Measurements from ENCODE around the gene CACNA2D4.

CACNA2D4 gene

DNA sequence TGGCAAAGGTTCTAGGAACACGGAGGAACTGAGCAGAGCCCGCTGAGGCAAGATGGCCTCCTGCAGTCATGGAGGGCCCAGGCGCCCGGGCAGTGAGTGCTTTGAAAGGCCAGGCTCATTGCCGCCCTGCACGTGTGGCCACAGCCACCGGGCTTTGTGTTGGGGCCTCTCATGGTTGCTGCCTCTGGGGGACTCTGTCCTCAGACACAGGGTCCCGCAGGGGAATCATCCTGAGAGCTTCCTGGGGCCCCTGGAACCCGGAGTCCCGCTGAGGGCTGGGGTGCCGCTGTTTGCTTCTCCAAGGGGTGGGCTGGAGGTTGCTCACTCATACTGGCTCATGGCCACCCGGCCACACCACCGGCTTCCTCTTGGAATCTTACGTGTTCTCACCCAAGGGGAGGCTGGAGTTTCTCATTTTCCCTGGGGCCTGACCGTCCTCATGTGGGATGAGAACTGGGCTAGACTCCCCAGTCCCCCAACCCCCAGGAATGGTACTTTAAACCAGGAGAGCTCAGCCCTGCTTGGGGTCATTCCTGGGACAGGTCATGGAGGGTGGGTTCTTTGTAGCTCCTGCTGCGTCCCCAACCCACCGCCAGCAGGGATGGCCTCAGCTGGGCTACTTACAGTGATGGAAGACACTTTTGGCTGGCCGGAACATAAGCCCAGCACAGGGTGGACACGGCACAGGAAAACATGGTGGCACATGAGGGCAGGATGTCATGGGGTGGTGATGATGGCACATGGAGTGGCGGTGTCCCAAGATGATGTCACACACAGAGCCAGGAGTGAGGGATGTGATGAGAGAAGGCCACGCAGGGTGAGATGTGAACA is 119.2 kb downstream of the CACNA2D4 start:
- no peaks in the 10 kb centered on the region for H3K36me3 ChIP-seq (ENCODE audit: insufficient read depth, low read length)
- peaks cover 3% of the 10 kb centered on the region for H3K4me1 ChIP-seq (ENCODE audit: insufficient read depth, low read length)
- H3K4me3 ChIP-seq (ENCODE audit: low read length): no peak overlapping the region
- H3K9me3 ChIP-seq (ENCODE audit: low read length): no peaks in the 10 kb centered on the region
- no peaks in the 10 kb centered on the region for H3K27me3 ChIP-seq (ENCODE audit: insufficient read depth, low read length)
- H2AFZ ChIP-seq (ENCODE audit: low read depth, low read length): no peak overlapping the region

DNA sequence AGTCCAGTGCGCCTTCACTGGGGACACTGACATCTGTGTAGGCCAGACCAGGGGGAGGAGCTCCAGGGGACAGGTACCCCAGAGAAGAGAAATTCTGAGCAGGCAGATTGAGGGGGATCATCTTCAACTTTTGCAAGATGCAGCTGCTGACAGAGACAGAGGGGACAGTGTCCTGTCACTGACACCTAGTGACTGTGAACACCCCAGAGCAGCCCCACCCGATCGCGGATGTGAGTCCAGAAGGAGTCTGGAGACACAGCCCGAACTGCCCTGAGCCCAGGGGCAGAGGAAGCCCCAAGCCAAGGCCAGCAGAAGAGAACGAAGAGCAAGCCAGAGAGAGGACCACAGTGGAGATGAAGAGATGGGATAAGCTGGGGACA is 119.8 kb downstream of the CACNA2D4 start:
- no peak overlapping the region for H2AFZ ChIP-seq (ENCODE audit: low read depth, low read length)
- H3K36me3 ChIP-seq (ENCODE audit: insufficient read depth, low read length): no peaks in the 10 kb centered on the region
- H3K4me1 ChIP-seq (ENCODE audit: insufficient read depth, low read length): peaks cover 3% of the 10 kb centered on the region
- no peak overlapping the region for H3K4me3 ChIP-seq (ENCODE audit: low read length)
- H3K9me3 ChIP-seq (ENCODE audit: low read length): no peaks in the 10 kb centered on the region
- no peaks in the 10 kb centered on the region for H3K27me3 ChIP-seq (ENCODE audit: insufficient read depth, low read length)

DNA sequence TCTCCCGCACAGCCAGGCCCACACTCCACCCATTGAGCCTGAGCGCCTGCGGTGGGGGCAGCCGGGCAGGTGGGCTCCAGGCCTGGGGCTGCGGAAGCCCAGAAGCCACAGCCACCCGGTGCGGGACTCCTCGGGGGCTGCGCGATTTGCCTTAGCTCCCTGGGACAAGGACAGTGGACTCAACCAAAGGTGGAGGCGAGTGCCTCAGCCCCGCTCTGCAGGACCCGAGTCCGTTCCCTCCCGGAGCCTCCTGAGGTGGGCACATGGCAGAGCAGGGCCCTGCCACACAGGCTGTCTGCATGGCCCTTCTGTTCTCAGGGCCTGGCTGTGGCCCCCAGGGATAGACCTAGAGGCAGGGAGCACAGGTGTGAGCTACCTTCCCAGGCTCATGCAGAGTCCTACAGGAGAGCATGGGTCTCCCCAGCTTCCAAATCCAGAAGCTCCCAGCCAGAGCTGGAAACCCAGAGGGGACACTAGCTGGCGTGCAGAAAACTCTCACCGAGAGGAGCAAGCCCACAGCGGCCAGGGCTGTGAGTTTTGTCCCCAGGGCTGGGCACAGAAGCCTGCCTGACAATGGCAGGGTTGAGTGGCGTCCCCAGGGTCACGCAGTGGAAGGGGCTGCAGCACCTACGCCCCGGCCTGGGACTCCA is 120.3 kb downstream of the CACNA2D4 start:
- H3K27me3 ChIP-seq (ENCODE audit: insufficient read depth, low read length): no peaks in the 10 kb centered on the region
- peaks cover 3% of the 10 kb centered on the region for H3K4me1 ChIP-seq (ENCODE audit: insufficient read depth, low read length)
- H2AFZ ChIP-seq (ENCODE audit: low read depth, low read length): no peak overlapping the region
- H3K4me3 ChIP-seq (ENCODE audit: low read length): no peak overlapping the region
- H3K36me3 ChIP-seq (ENCODE audit: insufficient read depth, low read length): no peaks in the 10 kb centered on the region
- no peaks in the 10 kb centered on the region for H3K9me3 ChIP-seq (ENCODE audit: low read length)

DNA sequence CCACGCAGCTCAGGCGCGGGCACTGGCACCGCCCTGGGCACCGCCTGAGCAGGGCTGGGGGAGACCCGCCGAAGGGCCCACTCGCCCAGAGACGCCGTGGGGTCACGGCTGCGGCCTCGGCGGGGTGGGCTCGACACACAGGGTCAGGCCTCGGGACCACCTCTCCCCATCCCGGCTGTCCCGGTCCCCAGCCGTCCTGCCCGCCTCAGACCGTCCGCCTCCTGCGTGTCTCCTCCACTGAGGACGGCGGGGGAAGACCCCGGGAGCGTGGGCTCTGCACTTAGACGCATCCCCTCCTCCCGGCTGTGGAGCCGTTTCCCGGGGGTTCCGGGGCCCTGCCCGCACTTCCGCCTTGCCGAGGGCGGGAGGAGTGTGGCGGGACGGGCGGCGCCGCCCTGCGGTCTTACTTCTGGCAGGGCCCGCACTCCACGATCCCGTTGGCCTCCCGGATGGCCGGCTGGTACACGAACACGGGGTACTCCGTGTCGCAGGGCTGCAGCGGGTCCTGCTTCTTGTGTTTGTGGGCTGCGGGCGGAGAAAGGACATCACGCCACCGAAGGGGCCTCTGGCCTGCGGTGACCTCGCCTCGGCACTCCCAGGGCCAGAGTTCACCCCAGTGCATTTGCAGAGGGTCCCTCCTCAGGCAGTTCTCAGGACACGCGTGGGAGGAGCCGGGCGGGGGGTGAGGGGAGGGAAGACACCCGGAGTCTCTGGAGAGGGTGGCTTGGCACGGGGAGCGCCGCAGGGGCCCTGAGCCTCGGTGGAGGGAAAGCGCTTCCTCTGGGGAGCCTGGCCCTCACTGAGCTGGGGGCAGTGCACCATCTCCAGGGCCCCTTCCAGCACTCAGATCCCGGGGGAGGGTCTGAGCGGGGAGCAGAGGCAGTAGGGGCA is 121.2 kb downstream of the CACNA2D4 start:
- H2AFZ ChIP-seq (ENCODE audit: low read depth, low read length): no peak overlapping the region
- peaks cover 3% of the 10 kb centered on the region for H3K4me1 ChIP-seq (ENCODE audit: insufficient read depth, low read length)
- no peaks in the 10 kb centered on the region for H3K9me3 ChIP-seq (ENCODE audit: low read length)
- H3K4me3 ChIP-seq (ENCODE audit: low read length): no peak overlapping the region
- H3K36me3 ChIP-seq (ENCODE audit: insufficient read depth, low read length): no peaks in the 10 kb centered on the region
- H3K27me3 ChIP-seq (ENCODE audit: insufficient read depth, low read length): no peaks in the 10 kb centered on the region

- no peak overlapping the region for H2AFZ ChIP-seq (ENCODE audit: low read depth, low read length)
- no peaks in the 10 kb centered on the region for H3K27me3 ChIP-seq (ENCODE audit: insufficient read depth, low read length)
- H3K4me3 ChIP-seq (ENCODE audit: low read length): no peak overlapping the region
- H3K4me1 ChIP-seq (ENCODE audit: insufficient read depth, low read length): peaks cover 3% of the 10 kb centered on the region
- no peaks in the 10 kb centered on the region for H3K36me3 ChIP-seq (ENCODE audit: insufficient read depth, low read length)
- no peaks in the 10 kb centered on the region for H3K9me3 ChIP-seq (ENCODE audit: low read length)
These were observed 121.9 kb downstream of the CACNA2D4 start for GRCh38 chr12:1796515-1797010.

- Histone ChIP-seq H3K4me3 (ENCODE audit: low read length) (no peak overlapping the region), H2AFZ (ENCODE audit: low read depth, low read length) (no peak overlapping the region), H3K9me3 (ENCODE audit: low read length) (no peaks in the 10 kb centered on the region)
These were observed 122.5 kb downstream of the CACNA2D4 start for GRCh38 chr12:1795785-1796514.

GRCh38 chr12:1795221-1795784 is 123.1 kb downstream of the CACNA2D4 start:
- Histone ChIP-seq H3K36me3 (ENCODE audit: insufficient read depth, low read length) (no peaks in the 10 kb centered on the region), H3K27me3 (ENCODE audit: insufficient read depth, low read length) (no peaks in the 10 kb centered on the region), H3K4me1 (ENCODE audit: insufficient read depth, low read length) (peaks cover 3% of the 10 kb centered on the region), H2AFZ (ENCODE audit: low read depth, low read length) (no peak overlapping the region), H3K4me3 (ENCODE audit: low read length) (no peak overlapping the region), H3K9me3 (ENCODE audit: low read length) (no peaks in the 10 kb centered on the region)

More at GRCh38 chr12:1795785-1796514, 122.5 kb downstream of the CACNA2D4 start:
- Histone ChIP-seq H3K27me3 (ENCODE audit: insufficient read depth, low read length) (no peaks in the 10 kb centered on the region), H3K36me3 (ENCODE audit: insufficient read depth, low read length) (no peaks in the 10 kb centered on the region), H3K4me1 (ENCODE audit: insufficient read depth, low read length) (peaks cover 3% of the 10 kb centered on the region)

GRCh38 chr12:1794440-1795090 is 123.9 kb downstream of the CACNA2D4 start:
- Histone ChIP-seq H3K4me1 (ENCODE audit: insufficient read depth, low read length) (peaks cover 3% of the 10 kb centered on the region), H3K36me3 (ENCODE audit: insufficient read depth, low read length) (no peaks in the 10 kb centered on the region), H3K27me3 (ENCODE audit: insufficient read depth, low read length) (no peaks in the 10 kb centered on the region), H3K9me3 (ENCODE audit: low read length) (no peaks in the 10 kb centered on the region), H3K4me3 (ENCODE audit: low read length) (no peak overlapping the region), H2AFZ (ENCODE audit: low read depth, low read length) (no peak overlapping the region)

- no peaks in the 10 kb centered on the region for H3K9me3 ChIP-seq (ENCODE audit: low read length)
- H3K27me3 ChIP-seq (ENCODE audit: insufficient read depth, low read length): no peaks in the 10 kb centered on the region
- no peak overlapping the region for H2AFZ ChIP-seq (ENCODE audit: low read depth, low read length)
- no peak overlapping the region for H3K4me3 ChIP-seq (ENCODE audit: low read length)
- no peaks in the 10 kb centered on the region for H3K36me3 ChIP-seq (ENCODE audit: insufficient read depth, low read length)
- peaks cover 3% of the 10 kb centered on the region for H3K4me1 ChIP-seq (ENCODE audit: insufficient read depth, low read length)
These were observed 124.8 kb downstream of the CACNA2D4 start for GRCh38 chr12:1793426-1794210.

- peaks cover 3% of the 10 kb centered on the region for H3K4me1 ChIP-seq (ENCODE audit: insufficient read depth, low read length)
- no peak overlapping the region for H3K4me3 ChIP-seq (ENCODE audit: low read length)
- no peaks in the 10 kb centered on the region for H3K9me3 ChIP-seq (ENCODE audit: low read length)
- H3K36me3 ChIP-seq (ENCODE audit: insufficient read depth, low read length): peaks cover 8% of the 10 kb centered on the region
- no peaks in the 10 kb centered on the region for H3K27me3 ChIP-seq (ENCODE audit: insufficient read depth, low read length)
- no peak overlapping the region for H2AFZ ChIP-seq (ENCODE audit: low read depth, low read length)
These were observed 126.0 kb downstream of the CACNA2D4 start for GRCh38 chr12:1792406-1792805.

GRCh38 chr12:1791104-1791841 is 127.2 kb downstream of the CACNA2D4 start:
- no peak overlapping the region for H2AFZ ChIP-seq (ENCODE audit: low read depth, low read length)
- H3K4me1 ChIP-seq (ENCODE audit: insufficient read depth, low read length): peaks cover 3% of the 10 kb centered on the region
- H3K9me3 ChIP-seq (ENCODE audit: low read length): no peaks in the 10 kb centered on the region
- no peak overlapping the region for H3K4me3 ChIP-seq (ENCODE audit: low read length)
- H3K36me3 ChIP-seq (ENCODE audit: insufficient read depth, low read length): peaks cover 17% of the 10 kb centered on the region
- no peaks in the 10 kb centered on the region for H3K27me3 ChIP-seq (ENCODE audit: insufficient read depth, low read length)
